ENCODE measurements around the gene SLC35G6.

The SLC35G6 gene

DNA sequence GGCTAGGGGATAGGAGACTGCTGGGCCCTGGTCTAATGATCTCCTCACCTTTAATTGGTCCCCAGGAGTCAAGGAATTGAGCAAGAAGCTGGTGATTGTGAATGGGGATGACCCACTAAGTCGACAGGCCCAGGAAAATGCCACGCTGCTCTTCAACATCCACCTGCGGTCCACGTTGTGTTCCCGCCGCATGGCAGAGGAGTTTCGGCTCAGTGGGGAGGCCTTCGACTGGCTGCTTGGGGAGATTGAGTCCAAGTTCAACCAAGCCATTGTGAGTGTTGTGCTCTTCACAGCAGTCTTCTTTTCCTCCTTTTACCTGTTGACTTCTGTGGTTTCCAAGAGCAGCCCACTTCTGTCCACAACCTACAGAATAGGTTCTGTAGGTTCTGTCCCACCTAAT lies 22.3 kb downstream of the SLC35G6 start:
- no peak for DNase-seq (ENCODE audit: low spot score)

DNA sequence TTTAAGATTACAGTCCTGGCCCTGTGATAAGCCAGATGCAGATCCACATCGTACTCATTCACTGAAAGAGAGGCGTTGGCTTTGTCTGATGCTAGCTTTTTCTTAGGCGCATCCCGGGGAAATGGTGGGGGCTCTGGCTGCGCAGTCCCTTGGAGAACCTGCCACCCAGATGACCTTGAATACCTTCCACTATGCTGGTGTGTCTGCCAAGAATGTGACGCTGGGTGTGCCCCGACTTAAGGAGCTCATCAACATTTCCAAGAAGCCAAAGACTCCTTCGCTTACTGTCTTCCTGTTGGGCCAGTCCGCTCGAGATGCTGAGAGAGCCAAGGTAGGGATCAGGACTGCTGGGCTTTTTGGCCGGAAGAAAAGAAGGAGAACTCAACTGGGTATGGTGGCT lies 26.9 kb downstream of the SLC35G6 start:
- no peak for DNase-seq (ENCODE audit: low spot score)

DNA sequence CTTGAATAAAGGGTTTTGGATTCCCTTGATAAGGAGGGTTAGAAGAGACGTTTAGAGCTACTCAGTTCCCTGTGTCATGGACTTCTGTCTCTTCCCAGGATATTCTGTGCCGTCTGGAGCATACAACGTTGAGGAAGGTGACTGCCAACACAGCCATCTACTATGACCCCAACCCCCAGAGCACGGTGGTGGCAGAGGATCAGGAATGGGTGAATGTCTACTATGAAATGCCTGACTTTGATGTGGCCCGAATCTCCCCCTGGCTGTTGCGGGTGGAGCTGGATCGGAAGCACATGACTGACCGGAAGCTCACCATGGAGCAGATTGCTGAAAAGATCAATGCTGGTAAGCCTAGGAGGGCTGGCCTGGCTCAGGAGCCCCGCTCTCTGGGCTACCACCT lies 27.6 kb downstream of the SLC35G6 start:
- DNase-seq (ENCODE audit: low spot score) = no peak

DNA sequence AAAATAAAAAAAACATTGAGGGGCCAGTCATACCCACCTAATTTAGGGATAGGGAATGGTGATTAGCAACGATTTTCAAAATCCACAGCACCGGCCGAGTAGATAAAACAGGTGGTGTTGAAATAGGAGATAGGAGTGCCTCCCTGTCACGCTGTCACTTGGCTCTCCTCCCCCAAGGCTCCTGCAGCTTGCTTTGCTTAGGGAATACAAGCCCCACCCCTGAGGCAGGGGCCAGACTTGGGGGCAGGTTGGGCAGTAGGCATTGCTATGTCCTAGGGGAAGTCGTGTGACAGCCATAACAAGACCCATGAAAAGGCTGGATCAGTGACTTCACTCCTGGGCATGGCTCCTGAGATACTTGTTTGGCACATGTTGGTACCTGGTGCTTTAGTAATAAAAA lies 28.7 kb downstream of the SLC35G6 start:
- DNase-seq (ENCODE audit: low spot score) = no peak

DNA sequence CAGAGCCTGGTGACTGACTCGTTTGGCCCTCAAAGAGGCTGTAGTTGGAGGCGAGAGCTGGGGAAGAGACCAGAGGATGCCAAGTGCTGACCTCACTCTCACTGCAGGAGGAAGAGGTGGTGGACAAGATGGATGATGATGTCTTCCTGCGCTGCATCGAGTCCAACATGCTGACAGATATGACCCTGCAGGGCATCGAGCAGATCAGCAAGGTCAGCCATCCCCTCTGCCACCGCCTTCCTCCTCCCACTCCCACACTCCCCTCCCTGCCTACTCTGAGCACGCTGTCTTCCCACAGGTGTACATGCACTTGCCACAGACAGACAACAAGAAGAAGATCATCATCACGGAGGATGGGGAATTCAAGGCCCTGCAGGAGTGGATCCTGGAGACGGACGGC lies 29.9 kb downstream of the SLC35G6 start:
- DNase-seq (ENCODE audit: low spot score) = no peak

DNA sequence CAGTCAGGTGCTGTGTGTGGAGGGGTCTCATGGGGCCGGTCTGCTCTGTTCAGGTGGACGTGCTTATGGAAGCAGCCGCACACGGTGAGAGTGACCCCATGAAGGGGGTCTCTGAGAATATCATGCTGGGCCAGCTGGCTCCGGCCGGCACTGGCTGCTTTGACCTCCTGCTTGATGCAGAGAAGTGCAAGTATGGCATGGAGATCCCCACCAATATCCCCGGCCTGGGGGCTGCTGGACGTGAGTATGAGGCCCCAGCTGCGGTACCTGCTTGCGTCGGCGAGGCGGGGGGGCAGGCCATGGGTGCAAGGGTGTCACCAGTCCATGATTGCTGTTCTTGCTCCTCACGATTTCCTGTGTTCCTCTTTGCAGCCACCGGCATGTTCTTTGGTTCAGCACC lies 30.9 kb downstream of the SLC35G6 start:
- no peak for DNase-seq (ENCODE audit: low spot score)

DNA sequence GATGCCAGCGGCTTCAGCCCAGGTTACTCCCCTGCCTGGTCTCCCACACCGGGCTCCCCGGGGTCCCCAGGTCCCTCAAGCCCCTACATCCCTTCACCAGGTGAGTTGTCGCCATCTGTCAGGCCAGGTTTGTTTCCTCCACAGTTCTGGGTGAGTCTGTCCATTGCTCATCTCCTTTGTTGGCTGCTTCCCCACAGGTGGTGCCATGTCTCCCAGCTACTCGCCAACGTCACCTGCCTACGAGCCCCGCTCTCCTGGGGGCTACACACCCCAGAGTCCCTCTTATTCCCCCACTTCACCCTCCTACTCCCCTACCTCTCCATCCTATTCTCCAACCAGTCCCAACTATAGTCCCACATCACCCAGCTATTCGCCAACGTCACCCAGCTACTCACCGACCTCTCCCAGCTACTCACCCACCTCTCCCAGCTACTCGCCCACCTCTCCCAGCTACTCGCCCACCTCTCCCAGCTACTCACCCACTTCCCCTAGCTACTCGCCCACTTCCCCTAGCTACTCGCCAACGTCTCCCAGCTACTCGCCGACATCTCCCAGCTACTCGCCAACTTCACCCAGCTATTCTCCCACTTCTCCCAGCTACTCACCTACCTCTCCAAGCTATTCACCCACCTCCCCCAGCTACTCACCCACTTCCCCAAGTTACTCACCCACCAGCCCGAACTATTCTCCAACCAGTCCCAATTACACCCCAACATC lies 31.7 kb downstream of the SLC35G6 start:
- no peak for DNase-seq (ENCODE audit: low spot score)

DNA sequence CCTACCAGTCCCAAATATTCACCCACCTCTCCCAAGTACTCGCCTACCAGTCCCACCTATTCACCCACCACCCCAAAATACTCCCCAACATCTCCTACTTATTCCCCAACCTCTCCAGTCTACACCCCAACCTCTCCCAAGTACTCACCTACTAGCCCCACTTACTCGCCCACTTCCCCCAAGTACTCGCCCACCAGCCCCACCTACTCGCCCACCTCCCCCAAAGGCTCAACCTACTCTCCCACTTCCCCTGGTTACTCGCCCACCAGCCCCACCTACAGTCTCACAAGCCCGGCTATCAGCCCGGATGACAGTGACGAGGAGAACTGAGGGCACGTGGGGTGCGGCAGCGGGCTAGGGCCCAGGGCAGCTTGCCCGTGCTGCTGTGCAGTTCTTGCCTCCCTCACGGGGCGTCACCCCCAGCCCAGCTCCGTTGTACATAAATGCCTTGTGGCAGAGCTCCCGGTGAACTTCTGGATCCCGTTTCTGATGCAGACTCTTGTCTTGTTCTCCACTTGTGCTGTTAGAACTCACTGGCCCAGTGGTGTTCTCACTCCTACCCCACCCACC lies 32.7 kb downstream of the SLC35G6 start:
- no peak for DNase-seq (ENCODE audit: low spot score)

DNA sequence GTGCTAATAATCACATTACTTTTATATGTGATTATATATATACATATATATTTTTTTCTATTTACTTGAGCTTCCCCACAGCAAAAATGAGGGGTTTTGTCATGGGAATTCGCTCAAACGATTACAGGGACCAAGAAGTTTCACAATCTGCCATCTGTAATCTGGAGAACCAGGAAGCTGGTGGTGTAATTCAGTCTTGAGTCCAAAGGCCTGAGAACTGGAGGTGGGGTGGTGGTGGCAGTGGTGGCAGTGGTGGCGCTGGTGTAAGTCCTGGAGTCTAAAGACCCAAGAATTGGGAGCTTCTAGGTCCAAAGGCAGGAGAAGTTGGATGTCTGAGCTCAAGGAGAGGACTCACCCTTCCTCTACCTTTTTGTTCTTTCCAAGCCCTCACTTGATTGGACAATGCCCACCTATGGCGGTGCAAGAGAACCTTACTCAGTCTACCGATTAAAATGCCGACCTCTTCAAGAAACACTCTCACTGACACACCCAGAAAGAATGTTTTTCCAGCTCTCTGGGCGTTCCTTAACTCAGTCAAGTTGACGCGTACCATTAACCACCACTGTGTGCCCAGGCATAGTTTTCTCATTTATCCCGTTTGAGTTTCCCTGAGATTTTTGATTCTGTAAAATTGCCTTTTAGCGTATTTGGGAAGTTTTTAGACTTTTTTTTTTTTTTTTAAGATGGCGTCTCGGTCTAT lies 34.8 kb downstream of the SLC35G6 start:
- no peak for DNase-seq (ENCODE audit: low spot score)

DNA sequence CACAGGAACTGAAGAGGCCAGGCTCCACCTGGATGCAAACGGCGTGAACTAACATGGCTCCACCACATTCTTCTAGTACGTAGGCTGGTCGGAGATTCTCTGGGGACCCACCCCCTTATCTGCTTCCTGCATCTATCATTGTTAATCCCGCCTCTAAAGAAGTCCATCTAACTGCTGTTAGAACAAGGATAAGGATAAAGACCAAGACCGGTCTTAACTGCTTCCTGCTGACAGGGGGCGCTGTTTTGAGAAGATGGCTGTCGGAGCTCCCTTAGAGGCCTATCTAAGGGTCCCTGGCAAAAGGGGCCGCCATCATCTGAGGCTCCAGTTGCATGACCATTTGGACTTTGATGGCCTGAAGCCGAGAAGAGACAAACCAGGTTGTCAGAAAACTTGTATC lies 41.8 kb downstream of the SLC35G6 start:
- no peak for DNase-seq (ENCODE audit: low spot score)

DNA sequence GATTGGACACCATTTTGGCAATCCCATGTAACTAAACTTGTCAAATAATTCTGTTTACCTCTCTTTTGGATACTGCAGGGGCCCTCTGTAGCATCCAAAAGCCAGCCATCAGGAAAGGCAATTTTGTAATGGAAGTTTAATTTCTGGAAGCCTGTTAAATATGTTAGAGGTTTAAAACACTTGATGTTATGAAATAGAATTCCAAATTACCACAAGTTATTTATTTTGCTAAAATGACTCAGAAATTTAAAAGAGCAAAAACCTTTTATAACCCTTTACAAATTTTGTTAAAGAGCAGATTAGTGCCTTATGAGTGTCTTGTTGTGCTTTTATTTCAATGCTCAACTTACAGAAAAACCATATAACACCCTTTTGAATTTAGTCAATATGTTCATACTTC lies 47.6 kb downstream of the SLC35G6 start:
- no peak for DNase-seq (ENCODE audit: low spot score)

DNA sequence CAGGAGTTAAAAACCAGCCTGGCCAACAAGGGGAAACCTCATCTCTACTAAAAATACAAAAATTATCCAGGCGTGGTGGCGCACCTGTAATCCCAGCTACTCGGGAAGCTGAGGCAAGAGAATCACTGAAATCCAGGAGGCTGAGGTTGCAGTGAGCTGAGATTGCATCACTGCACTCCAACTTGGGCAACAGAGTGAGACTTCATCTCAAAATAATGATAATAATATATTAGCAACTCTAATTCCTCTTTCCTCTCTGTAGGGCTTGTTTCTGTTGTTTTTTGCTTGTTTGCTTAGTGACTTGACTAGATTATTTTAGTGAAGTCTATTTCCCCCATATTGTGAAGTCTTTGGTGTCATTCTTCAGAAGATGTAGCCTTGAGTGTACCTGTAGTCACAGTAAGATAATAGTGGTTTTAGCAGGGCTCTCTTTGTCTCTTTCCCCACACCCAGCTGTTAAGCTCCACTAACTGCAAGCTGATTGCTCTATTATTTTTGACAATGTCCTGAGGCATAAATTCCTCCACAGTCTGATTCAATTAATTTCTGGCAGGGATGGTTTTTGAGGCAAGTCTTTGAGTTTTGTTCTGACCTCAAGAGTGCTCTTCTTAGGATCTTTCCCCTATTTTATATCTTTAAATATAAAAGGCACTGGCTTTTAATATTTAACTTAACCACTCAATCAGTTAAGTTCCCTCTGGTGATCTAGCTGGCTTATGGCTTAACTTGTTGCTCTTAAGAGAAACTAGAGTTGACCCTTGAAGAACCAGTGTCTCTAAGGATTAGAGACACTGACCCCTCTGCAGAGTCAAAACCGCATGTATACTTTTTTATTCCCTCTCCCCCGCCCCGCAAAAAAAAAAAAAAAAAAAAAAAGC lies 49.0 kb downstream of the SLC35G6 start:
- no peak for DNase-seq (ENCODE audit: low spot score)
